OCI-LY7 (cell line): ENCODE data around the gene ENG. TPM values are rescaled to one million over a fixed set of nuclear protein-coding genes. Genes with fewer than 3 reads are reported as not detected.

ENCODE experiments used
- BruUV-seq: library from RNA; stranded (reverse); fragments of 400-500 nt; replicated peaks from 2 replicates; lab custom pipeline; 2021; lab: Mats Ljungman, UMichigan
- CTCF ChIA-PET: fragments of 300-600 bp; sonication (Branson Sonifier 250); formaldehyde crosslinking; loops from one replicate; lab custom pipeline; 2022; ENCODE audit warnings: antibody characterized with exemption; ENCODE audit not compliant: unreplicated experiment; lab: Charles Lee
- POLR2A ChIA-PET: fragments of 300-600 bp; sonication (Branson Sonifier 250); formaldehyde crosslinking; loops from one replicate; lab custom pipeline; 2022; ENCODE audit warnings: antibody characterized with exemption; lab: Charles Lee
- DNase-seq: peaks from one replicate; pipeline ENCODE4 v3.0.0-alpha.2; 2015; ENCODE audit warnings: low spot score
- H2AFZ ChIP-seq: fragments of 200-600 bp; sonication (generic), shearing (Covaris generic); 2 replicates; pipeline ENCODE4 v1.6.1; 2014; ENCODE audit warnings: mild to moderate bottlenecking, antibody characterized with exemption, low read length, moderate library complexity
- H3K27ac ChIP-seq: fragments of 200-600 bp; sonication (generic); 2 replicates; pipeline ENCODE4 v1.5.1; 2014; ENCODE audit warnings: mixed run types, low read depth, mild to moderate bottlenecking, moderate library complexity, low read length, inconsistent platforms; ENCODE audit not compliant: poor library complexity, severe bottlenecking
- H3K36me3 ChIP-seq: fragments of 200-600 bp; sonication (generic); 2 replicates; pipeline ENCODE4 v1.6.1; 2014; ENCODE audit warnings: mild to moderate bottlenecking, antibody characterized with exemption, low read length, moderate library complexity, mixed read lengths; ENCODE audit not compliant: insufficient read depth
- H3K4me1 ChIP-seq: fragments of 200-600 bp; sonication (generic); 2 replicates; pipeline ENCODE4 v1.5.1; 2014; ENCODE audit warnings: mild to moderate bottlenecking, low read length; ENCODE audit not compliant: insufficient read depth, poor library complexity, severe bottlenecking
- H3K4me2 ChIP-seq: fragments of 200-600 bp; sonication (generic); 2 replicates; pipeline ENCODE4 v1.6.1; 2014; ENCODE audit warnings: mild to moderate bottlenecking, low read length
- H3K4me3 ChIP-seq: fragments of 200-600 bp; sonication (generic); 2 replicates; pipeline ENCODE4 v1.5.1; 2014; ENCODE audit warnings: mild to moderate bottlenecking, low read depth, low read length; ENCODE audit not compliant: poor library complexity, severe bottlenecking
- H3K79me2 ChIP-seq: fragments of 200-600 bp; sonication (generic); 2 replicates; pipeline ENCODE4 v1.6.1; 2016; ENCODE audit warnings: low read depth, mild to moderate bottlenecking, low read length, moderate library complexity, mixed read lengths; ENCODE audit not compliant: insufficient read depth
- H3K9me2 ChIP-seq: fragments of 200-600 bp; sonication (generic); 2 replicates; pipeline ENCODE4 v1.6.1; 2016; ENCODE audit warnings: mild to moderate bottlenecking, low read length, mixed read lengths; ENCODE audit not compliant: insufficient read depth
- H3K9me3 ChIP-seq: fragments of 200-600 bp; sonication (generic); 2 replicates; pipeline ENCODE4 v1.6.1; 2014; ENCODE audit warnings: mild to moderate bottlenecking, mixed run types, low read length, mixed read lengths
- H4K20me1 ChIP-seq: fragments of 200-600 bp; sonication (generic); 2 replicates; pipeline ENCODE4 v1.6.1; 2014; ENCODE audit warnings: mild to moderate bottlenecking, antibody characterized with exemption, low read length, moderate library complexity, mixed read lengths; ENCODE audit not compliant: insufficient read depth
- CTCF ChIP-seq: fragments of 200-600 bp; sonication (generic); conservative IDR thresholded peaks from 2 replicates; pipeline ENCODE4 v1.5.1; 2014; ENCODE audit warnings: mild to moderate bottlenecking, antibody characterized with exemption, low read length, moderate library complexity, mixed read lengths
- EZH2phosphoT487 ChIP-seq: fragments of 200-600 bp; sonication (generic); IDR thresholded peaks from 2 replicates; pipeline ENCODE4 v1.6.1; 2018; ENCODE audit warnings: low read depth, borderline replicate concordance, mild to moderate bottlenecking, mixed run types, antibody characterized with exemption, low read length, moderate library complexity, mixed read lengths
- intact Hi-C: fragments of 100-400 bp; cut with micrococcal nuclease; formaldehyde crosslinking; loops from one replicate; pipeline ENCODE4 v1.10.0; 2022; ENCODE audit not compliant: unreplicated experiment
- total RNA-seq, 2 experiments: library from RNA; depleted of rRNA in 1 of 2; stranded (reverse); fragments of >200 nt in 1 of 2; shearing (Covaris generic) in 1 of 2; gene quantifications; 2 replicates each; pipeline ENCODE4 v1.2.3, GENCODE V29; 2014 to 2022

The ENG gene
- total RNA-seq, 2 experiments from 2014 or later: not detected

DNA sequence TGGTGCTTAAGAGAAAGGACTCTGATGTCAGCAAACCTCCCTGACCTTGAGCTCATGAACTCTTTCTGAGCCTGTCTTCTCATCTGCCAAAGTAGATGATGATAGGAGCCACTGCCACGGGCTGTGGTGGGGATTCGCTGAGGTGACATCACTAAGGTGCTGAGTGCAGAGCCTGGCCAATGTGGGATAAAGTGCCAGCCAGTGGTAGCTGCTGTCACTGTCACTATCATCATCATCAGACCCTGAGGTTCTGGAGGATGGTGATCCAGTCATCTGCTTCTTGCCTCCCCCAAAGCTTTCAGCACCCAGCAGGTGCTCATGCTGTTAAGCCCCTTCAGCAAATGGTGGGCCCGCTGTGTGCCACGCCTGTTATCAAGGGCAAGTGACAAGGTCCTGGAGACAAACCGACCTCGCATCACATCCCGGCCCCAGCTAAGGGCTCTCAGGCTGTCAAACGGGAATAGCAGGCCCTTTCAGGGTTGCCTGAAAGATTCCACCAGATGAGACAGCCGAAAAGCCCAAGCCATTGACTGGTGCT lies 45.4 kb downstream of the ENG start:
- Histone ChIP-seq H3K27ac (peak overlapping the region; percentile 42), H3K9me3 (no peaks in the 10 kb centered on the region), H3K4me2 (peak overlapping the region; percentile 46), H3K4me1 (peaks cover 25% of the 10 kb centered on the region), H2AFZ (no peak overlapping the region), H3K79me2 (peaks cover 18% of the 10 kb centered on the region), H3K4me3 (no peak overlapping the region), H4K20me1 (no peaks in the 10 kb centered on the region; the same call in 1 of the 2 replicates), H3K36me3 (peaks cover 92% of the 10 kb centered on the region), H3K9me2 (no peaks in the 10 kb centered on the region)
- BruUV-seq: no TSS peak
- intact Hi-C loops: no loop called here
- ChIA-PET CTCF (no interaction called here), POLR2A (interaction anchor here (0.6 to 1.0 kb wide), 2 partner anchors 54 to 75 kb away, joined by 3 to 6 read pairs; no protein-coding TSS in a partner anchor)
- no peak for TF ChIP-seq CTCF
- TF ChIP-seq EZH2phosphoT487: no peak
- no peak for DNase-seq

DNA sequence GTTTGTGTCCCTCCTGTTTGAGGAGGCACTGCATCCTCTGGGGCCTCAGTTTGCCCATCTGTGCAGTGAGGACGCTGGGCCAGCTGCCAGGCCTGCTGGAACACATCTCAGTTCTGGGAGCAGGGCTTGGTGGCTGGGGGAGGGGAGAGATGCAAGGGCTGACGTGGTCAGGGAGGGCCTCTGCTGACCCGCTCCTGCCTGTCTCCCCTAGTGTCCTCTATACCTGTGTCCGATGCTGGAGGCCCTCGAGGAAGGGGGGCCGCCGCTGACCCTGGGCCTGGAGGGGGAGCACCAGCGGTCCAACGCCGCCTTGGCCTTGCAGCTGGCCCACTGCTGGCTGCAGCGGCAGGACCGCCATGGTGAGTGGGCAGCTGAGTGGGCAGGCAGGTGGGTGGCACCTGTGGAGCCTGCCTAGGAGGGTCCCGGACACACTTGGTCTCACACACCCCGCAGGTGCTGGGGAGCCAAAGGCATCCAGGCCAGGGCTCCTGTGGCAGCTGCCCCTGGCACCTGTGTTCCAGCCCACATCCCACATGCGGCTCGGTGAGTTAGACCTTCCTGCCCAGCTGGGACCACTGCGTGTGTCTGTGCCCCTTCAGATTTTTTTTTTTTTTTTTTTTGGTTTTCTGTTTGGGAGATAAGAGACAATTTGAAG lies 46.0 kb downstream of the ENG start:
- peak overlapping the region; percentile 42 for H3K27ac ChIP-seq
- no TSS peak for BruUV-seq
- no peak overlapping the region for H2AFZ ChIP-seq
- peak; percentile 65 for DNase-seq
- H4K20me1 ChIP-seq: no peaks in the 10 kb centered on the region; the same call in 1 of the 2 replicates
- H3K4me2 ChIP-seq: no peak overlapping the region
- intact Hi-C loops: no loop called here
- ChIA-PET CTCF (no interaction called here), POLR2A (interaction anchor here (1.0 kb wide), 1 partner anchor 55 kb away, joined by 6 read pairs; no protein-coding TSS in a partner anchor)
- H3K9me3 ChIP-seq: no peaks in the 10 kb centered on the region
- no peaks in the 10 kb centered on the region for H3K9me2 ChIP-seq
- no peak overlapping the region for H3K4me3 ChIP-seq
- no peak for TF ChIP-seq EZH2phosphoT487
- TF ChIP-seq CTCF: no peak
- peaks cover 24% of the 10 kb centered on the region for H3K79me2 ChIP-seq
- peaks cover 28% of the 10 kb centered on the region for H3K4me1 ChIP-seq
- peaks cover 86% of the 10 kb centered on the region for H3K36me3 ChIP-seq

DNA sequence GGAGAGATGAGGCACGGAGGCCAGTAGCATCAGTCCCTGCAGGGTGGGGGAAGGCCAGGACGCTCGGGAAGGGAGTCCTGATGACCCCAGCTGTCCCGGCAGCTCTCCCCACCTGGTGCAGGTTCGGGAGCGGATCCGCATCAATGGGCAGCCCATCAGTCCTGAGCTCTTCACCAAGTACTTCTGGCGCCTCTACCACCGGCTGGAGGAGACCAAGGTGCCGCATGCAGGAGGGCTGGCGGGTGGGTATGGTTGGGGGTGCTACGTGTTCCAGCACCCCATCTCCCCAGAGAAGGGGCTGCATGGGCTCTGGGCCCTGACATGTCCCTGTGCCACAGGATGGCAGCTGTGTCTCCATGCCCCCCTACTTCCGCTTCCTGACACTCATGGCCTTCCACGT lies 47.6 kb downstream of the ENG start:
- intact Hi-C loops: no loop called here
- TF ChIP-seq CTCF: no peak
- no peak for TF ChIP-seq EZH2phosphoT487
- no peak for DNase-seq
- no peak overlapping the region for H3K4me2 ChIP-seq
- no peaks in the 10 kb centered on the region for H3K9me2 ChIP-seq
- no peaks in the 10 kb centered on the region for H3K9me3 ChIP-seq
- CTCF ChIA-PET: no interaction called here
- no TSS peak for BruUV-seq
- H3K27ac ChIP-seq: no peak overlapping the region
- peaks cover 34% of the 10 kb centered on the region for H3K4me1 ChIP-seq
- H3K79me2 ChIP-seq: peaks cover 29% of the 10 kb centered on the region
- H3K4me3 ChIP-seq: no peak overlapping the region
- H4K20me1 ChIP-seq: no peaks in the 10 kb centered on the region; the same call in 1 of the 2 replicates
- POLR2A ChIA-PET: no interaction called here
- no peak overlapping the region for H2AFZ ChIP-seq
- peaks cover 70% of the 10 kb centered on the region for H3K36me3 ChIP-seq
